A549 (cell line): ENCODE data around the gene NECTIN4. TPM values are rescaled to one million over a fixed set of nuclear protein-coding genes. Genes with fewer than 3 reads are reported as not detected.

Source experiments
- ATAC-seq, 2 experiments: fragments of 200-7000 bp in 1 of 2; fragments of >200 bp in 1 of 2; cut with Nextera tagmentation in 1 of 2; cut with Tn5 transposase in 1 of 2; 3 replicates each; pipeline versions ENCODE4 v1.8.0 to v1.9.1; 2018 to 2020; ENCODE audit warnings: mild to moderate bottlenecking in 1 of 2, moderate library complexity in 1 of 2
- CTCF ChIA-PET: fragments of 300-600 bp; sonication (Branson Sonifier 250); formaldehyde crosslinking; extraction: SDS; loops from one replicate; lab custom pipeline; 2021; ENCODE audit warnings: antibody characterized with exemption, inconsistent platforms; lab: Yijun Ruan, JAX
- POLR2A ChIA-PET: fragments of 350-600 bp; formaldehyde crosslinking; extraction: SDS; loops from one replicate; lab custom pipeline; 2021; ENCODE audit warnings: antibody characterized with exemption, inconsistent platforms; lab: Yijun Ruan, JAX
- DNase-seq, 2 experiments: peaks; one replicate each; pipeline versions ENCODE4 v3.0.0 to v3.0.0-alpha.2; 2011 to 2016; ENCODE audit warnings: low read depth in 1 of 2, low spot score in 1 of 2
- FAIRE-seq: peaks from 2 replicates; lab custom pipeline; 2011; peaks lifted over from hg19 to GRCh38; lab: Jason Lieb, UNC
- H3K27ac ChIP-seq, 2 experiments: fragments of >200 bp; sonication (Bioruptor Twin); formaldehyde crosslinking; 3 replicates each; pipeline ENCODE4 v1.5.1; 2016 to 2017
- H3K4me1 ChIP-seq: fragments of >200 bp; sonication (Bioruptor Twin); formaldehyde crosslinking; 3 replicates; pipeline ENCODE4 v1.6.1; 2016
- H3K4me2 ChIP-seq: fragments of >200 bp; sonication (Bioruptor Twin); formaldehyde crosslinking; 3 replicates; pipeline ENCODE4 v1.6.1; 2016
- H3K4me3 ChIP-seq: fragments of >200 bp; sonication (Bioruptor Twin); formaldehyde crosslinking; 3 replicates; pipeline ENCODE4 v1.5.1; 2016
- H3K9me3 ChIP-seq: fragments of >200 bp; sonication (Bioruptor Twin); formaldehyde crosslinking; 3 replicates; pipeline ENCODE4 v1.6.1; 2016
- ATOH8 ChIP-seq: fragments of 250-450 bp; sonication (Bioruptor Pico); IDR thresholded peaks from 2 replicates; pipeline ENCODE4 v1.5.0; 2020; ENCODE audit warnings: low read depth, mild to moderate bottlenecking, moderate library complexity
- CEBPB ChIP-seq, 2 experiments: fragments of >200 bp in 1 of 2; sonication (Bioruptor Twin) in 1 of 2; formaldehyde crosslinking in 1 of 2; IDR thresholded peaks; 2 replicates each; pipeline ENCODE4 v1.6.1; 2012 to 2016
- CHD2 ChIP-seq: fragments of 150-350 bp; IDR thresholded peaks from 2 replicates; pipeline ENCODE4 v1.6.1; 2014; ENCODE audit warnings: low read length; ENCODE audit not compliant: partially characterized antibody
- CHD4 ChIP-seq: fragments of 200-600 bp; sonication (generic); IDR thresholded peaks from 2 replicates; pipeline ENCODE4 v1.6.1; 2016; ENCODE audit warnings: antibody characterized with exemption, mild to moderate bottlenecking, borderline replicate concordance
- E2F6 ChIP-seq: IDR thresholded peaks from 2 replicates; pipeline ENCODE4 v1.6.1; 2012; ENCODE audit warnings: low read depth, borderline replicate concordance
- ELK1 ChIP-seq: fragments of 150-350 bp; IDR thresholded peaks from 2 replicates; pipeline ENCODE4 v1.6.1; 2014; ENCODE audit warnings: low read depth, mild to moderate bottlenecking, low read length
- FOSL2 ChIP-seq, 2 experiments: fragments of 450-650 bp in 1 of 2; fragments of >200 bp in 1 of 2; sonication (Bioruptor Twin) in 1 of 2; formaldehyde crosslinking; IDR thresholded peaks; 2 replicates each; pipeline versions ENCODE4 v1.5.0 to v1.6.1; 2016 to 2020; ENCODE audit warnings: mild to moderate bottlenecking in 1 of 2, moderate library complexity in 1 of 2
- HEYL ChIP-seq: fragments of 250-450 bp; sonication (Bioruptor Pico); IDR thresholded peaks from 2 replicates; pipeline ENCODE4 v1.8.0; 2021; ENCODE audit warnings: mild to moderate bottlenecking, moderate library complexity
- HMGXB4 ChIP-seq: fragments of 250-450 bp; sonication (Bioruptor Pico); IDR thresholded peaks from 2 replicates; pipeline ENCODE4 v1.5.0; 2021; ENCODE audit warnings: mild to moderate bottlenecking, moderate library complexity, borderline replicate concordance
- HOXA7 ChIP-seq: fragments of 250-450 bp; sonication (Bioruptor Pico); IDR thresholded peaks from 2 replicates; pipeline ENCODE4 v1.5.0; 2020; ENCODE audit warnings: mild to moderate bottlenecking, moderate library complexity
- HOXB13 ChIP-seq: fragments of 250-450 bp; sonication (Bioruptor Pico); IDR thresholded peaks from 2 replicates; pipeline ENCODE4 v1.5.0; 2020; ENCODE audit warnings: low read depth, mild to moderate bottlenecking, moderate library complexity
- MAZ ChIP-seq: fragments of 150-350 bp; IDR thresholded peaks from 2 replicates; pipeline ENCODE4 v1.6.1; 2014; ENCODE audit warnings: antibody characterized with exemption, low read depth, low read length, borderline replicate concordance
- NFE2L2 ChIP-seq: fragments of 150-350 bp; conservative IDR thresholded peaks from 2 replicates; pipeline ENCODE4 v1.6.1; 2014; ENCODE audit warnings: low read length
- PHF8 ChIP-seq: fragments of 200-600 bp; sonication (generic); IDR thresholded peaks from 2 replicates; pipeline ENCODE4 v1.6.1; 2016; ENCODE audit warnings: low read depth, mild to moderate bottlenecking, antibody characterized with exemption, moderate library complexity, borderline replicate concordance
- POLR2AphosphoS2 ChIP-seq: conservative IDR thresholded peaks from 2 replicates; pipeline ENCODE4 v1.6.1; 2012; ENCODE audit warnings: low read length, improper control_type of control experiment, inconsistent platforms
- RAD21 ChIP-seq, 2 experiments: fragments of >200 bp in 1 of 2; sonication (Bioruptor Twin) in 1 of 2; formaldehyde crosslinking in 1 of 2; IDR thresholded peaks in 1 of 2; conservative IDR thresholded peaks in 1 of 2; 2 replicates in 1 of 2; 3 replicates in 1 of 2; pipeline ENCODE4 v1.6.1; 2012 to 2018; ENCODE audit warnings: inconsistent platforms in 1 of 2
- RCOR1 ChIP-seq: fragments of 150-350 bp; IDR thresholded peaks from 2 replicates; pipeline ENCODE4 v1.6.1; 2014; ENCODE audit warnings: antibody characterized with exemption, low read length, low read depth
- RNF2 ChIP-seq: fragments of 200-600 bp; sonication (generic); IDR thresholded peaks from 2 replicates; pipeline ENCODE4 v1.6.1; 2016; ENCODE audit warnings: low read depth, mild to moderate bottlenecking, antibody characterized with exemption, moderate library complexity, borderline replicate concordance
- TFCP2L1 ChIP-seq: fragments of 250-450 bp; sonication (Bioruptor Pico); IDR thresholded peaks from 2 replicates; pipeline ENCODE4 v1.5.0; 2021; ENCODE audit warnings: mild to moderate bottlenecking
- TP53 ChIP-seq: fragments of 250-450 bp; sonication (Bioruptor Pico); IDR thresholded peaks from 2 replicates; pipeline ENCODE4 v1.5.0; 2021; ENCODE audit warnings: mild to moderate bottlenecking, moderate library complexity
- USF2 ChIP-seq: fragments of 450-650 bp; IDR thresholded peaks from 2 replicates; pipeline ENCODE4 v1.6.1; 2014; ENCODE audit warnings: antibody characterized with exemption
- ZFP36 ChIP-seq: fragments of 450-650 bp; IDR thresholded peaks from 2 replicates; pipeline ENCODE4 v1.6.1; 2014; ENCODE audit warnings: borderline replicate concordance; ENCODE audit not compliant: partially characterized antibody
- ZNF302 ChIP-seq: fragments of 250-450 bp; sonication (Bioruptor Pico); IDR thresholded peaks from 2 replicates; pipeline ENCODE4 v1.9.0; 2021; ENCODE audit warnings: inconsistent platforms, mild to moderate bottlenecking, moderate library complexity
- WGBS: methylation state at CpG from one replicate; pipeline ENCODE4 v1.1.6; 2017; ENCODE audit errors: missing lambda C conversion rate; 5-methylcytosine and 5-hydroxymethylcytosine counted together
- polyA plus RNA-seq, 4 experiments: library from polyadenylated mRNA; depleted of rRNA in 3 of 4; stranded (reverse); fragments of >200 nt; fragmentation: RNase III in 1 of 4; extraction: RNeasy Plus Mini Kit Qiagen cat#74134 plus additional on column Dnase treatment in 1 of 4; gene quantifications; 2 replicates in 3 of 4; 3 replicates in 1 of 4; pipeline ENCODE4 v1.2.3, GENCODE V29; 2011 to 2017

Gene NECTIN4
- polyA plus RNA-seq, 2 of the 4 experiments (the other 2 are of a cell fraction): 1.5 to 4.3 TPM

- WGBS: 99% methylated on average over 4 of the region's 4 CpGs
- ChIA-PET CTCF (interaction anchor here (1.1 to 2.4 kb wide), 2 partner anchors 9 to 31 kb away, joined by 3 to 12 read pairs; no protein-coding TSS in a partner anchor), POLR2A (no interaction called here)
- ATAC-seq (no peak), FAIRE-seq (no peak), DNase-seq (no peak)
- Histone ChIP-seq H3K4me1 (peaks cover 12% of the 10 kb centered on the region; the same call in 2 of the 3 replicates), H3K4me3 (no peak overlapping the region), H3K9me3 (no peaks in the 10 kb centered on the region), H3K4me2 (no peak overlapping the region), H3K27ac (no peak overlapping the region)
- no peak for TF ChIP-seq ZNF302 (CRISPR knock-in tag)
- no peak for TF ChIP-seq MAZ
Observed at GRCh38 chr1:161128591-161129420, 39.4 kb upstream of the NECTIN4 start.

- Histone ChIP-seq H3K4me2 (no peak overlapping the region), H3K9me3 (no peaks in the 10 kb centered on the region), H3K4me1 (peaks cover 11% of the 10 kb centered on the region; the same call in 2 of the 3 replicates), H3K27ac (no peak overlapping the region), H3K4me3 (no peak overlapping the region)
- CTCF ChIA-PET: interaction anchor here (1.2 to 2.4 kb wide), 6 partner anchors 30 to 137 kb away, joined by 3 to 12 read pairs (median 5); partner anchors contain the start of gene PPOX
- POLR2A ChIA-PET: interaction anchor here (1.1 kb wide), 1 partner anchor 10 kb away, joined by 4 read pairs; the partner anchor contains the start of genes NIT1 and PFDN2
- DNase-seq (no peak), FAIRE-seq (no peak), ATAC-seq (no peak)
- TF ChIP-seq E2F6: no peak
- TF ChIP-seq NFE2L2: no peak
- no peak for TF ChIP-seq CHD4
- TF ChIP-seq HOXA7 (CRISPR knock-in tag): no peak
- TF ChIP-seq RAD21 (conservative IDR thresholded peaks at IDR 0.05 in 1 of 2, IDR thresholded peaks at IDR 0.05 in 1 of 2): no peak
- 95% methylated on average over 2 of the region's 2 CpGs for WGBS
Observed at GRCh38 chr1:161127649-161128048, 38.3 kb upstream of the NECTIN4 start.

GRCh38 chr1:161122967-161123366, 33.6 kb upstream of the NECTIN4 start:
- POLR2A ChIA-PET: interaction anchor here (1.5 kb wide), 1 partner anchor 9 kb away, joined by 3 read pairs; the partner anchor contains the start of gene DEDD
- no peak for DNase-seq
- no peak overlapping the region for H3K4me3 ChIP-seq
- TF ChIP-seq HEYL (CRISPR knock-in tag): no peak
- no peak for TF ChIP-seq CHD2
- no peak for TF ChIP-seq RNF2
- no peak for TF ChIP-seq RAD21 (conservative IDR thresholded peaks at IDR 0.05 in 1 of 2, IDR thresholded peaks at IDR 0.05 in 1 of 2)
- TF ChIP-seq ATOH8 (CRISPR knock-in tag): no peak
- TF ChIP-seq TFCP2L1 (CRISPR knock-in tag): no peak
- no peak for TF ChIP-seq FOSL2 (IDR thresholded peaks at IDR 0.05)
- TF ChIP-seq FOSL2 (CRISPR knock-in tag; IDR thresholded peaks at IDR 0.05): no peak
- TF ChIP-seq CEBPB (IDR thresholded peaks at IDR 0.05): no peak
- no peak for TF ChIP-seq RCOR1
- TF ChIP-seq POLR2AphosphoS2: no peak
- TF ChIP-seq PHF8: no peak
- no peak for TF ChIP-seq HMGXB4 (CRISPR knock-in tag)
- TF ChIP-seq ZFP36: no peak
- TF ChIP-seq USF2: no peak
- TF ChIP-seq TP53: no peak
- TF ChIP-seq HOXB13 (CRISPR knock-in tag): no peak
- no peak for TF ChIP-seq ELK1
- TF ChIP-seq, all 56 proteins: peak for 0
- Histone ChIP-seq H3K27ac (no peak overlapping the region), H3K9me3 (no peaks in the 10 kb centered on the region), H3K4me2 (no peak overlapping the region), H3K4me1 (peaks cover 16% of the 10 kb centered on the region)
- FAIRE-seq (no peak), ATAC-seq (no peak)
- 92% methylated on average over 6 of the region's 6 CpGs for WGBS
- CTCF ChIA-PET: interaction anchor here (0.9 to 1.2 kb wide), 2 partner anchors 12 to 25 kb away, joined by 3 read pairs; partner anchors contain the start of gene KLHDC9
